CD14-positive monocyte (primary cell): Measurements from ENCODE around the gene BPIFB1. TPM values are rescaled to one million over a fixed set of nuclear protein-coding genes. Genes with fewer than 3 reads are reported as not detected.

ENCODE experiments used
- DNase-seq, 3 donors: peaks; one replicate each; pipeline ENCODE4 v3.0.0-alpha.2; 2011 to 2022
- H2AFZ ChIP-seq: 2 replicates; pipeline ENCODE4 v1.6.0; 2012; ENCODE audit warnings: mild to moderate bottlenecking, low read depth, low read length, inconsistent platforms; ENCODE audit not compliant: insufficient read depth, poor library complexity, severe bottlenecking
- H3K27ac ChIP-seq, 2 donors: 1 replicate in 1 of 2; 2 replicates in 1 of 2; pipeline ENCODE4 v1.5.1; 2012 to 2013; ENCODE audit warnings: low read length in 2 of 2, control low read depth in 1 of 2, inconsistent platforms in 1 of 2, low read depth in 1 of 2, mild to moderate bottlenecking in 1 of 2
- H3K27me3 ChIP-seq, 2 donors: one replicate each; pipeline versions ENCODE4 v1.6.0 to v1.6.1; 2011 to 2013; ENCODE audit warnings: low read length in 2 of 2; ENCODE audit not compliant: control insufficient read depth in 2 of 2, insufficient read depth in 2 of 2
- H3K36me3 ChIP-seq, 2 donors: replicated peaks in 1 of 2; 1 replicate in 1 of 2; 2 replicates in 1 of 2; pipeline versions ENCODE4 v1.5.1 to v1.6.1; 2012 to 2013; ENCODE audit warnings: low read length in 2 of 2, control low read depth in 1 of 2, inconsistent platforms in 1 of 2, mild to moderate bottlenecking in 1 of 2; ENCODE audit not compliant: insufficient read depth in 2 of 2, control insufficient read depth in 1 of 2
- H3K4me1 ChIP-seq, 2 donors: 1 replicate in 1 of 2; 2 replicates in 1 of 2; pipeline versions ENCODE4 v1.5.1 to v1.6.1; 2012 to 2013; ENCODE audit warnings: low read length in 2 of 2, control low read depth in 1 of 2, inconsistent platforms in 1 of 2, mild to moderate bottlenecking in 1 of 2, moderate library complexity in 1 of 2; ENCODE audit not compliant: insufficient read depth in 2 of 2, control insufficient read depth in 1 of 2
- H3K4me2 ChIP-seq: replicated peaks from 2 replicates; pipeline ENCODE3; 2012; ENCODE audit warnings: low read length, moderate library complexity, mild to moderate bottlenecking; ENCODE audit not compliant: poor library complexity, severe bottlenecking; ENCODE audit errors: extremely low read depth
- H3K4me3 ChIP-seq, 3 experiments: fragments of 200-600 bp in 1 of 3; sonication (generic) in 1 of 3; replicated peaks in 1 of 3; 1 replicate in 2 of 3; 2 replicates in 1 of 3; pipeline ENCODE4 v1.5.1; 2011 to 2013; ENCODE audit warnings: low read length in 3 of 3, mild to moderate bottlenecking in 3 of 3, control low read depth in 2 of 3, low read depth in 2 of 3, inconsistent platforms in 1 of 3, moderate library complexity in 1 of 3
- H3K79me2 ChIP-seq: 2 replicates; pipeline ENCODE4 v1.6.0; 2012; ENCODE audit warnings: mild to moderate bottlenecking, control low read depth, inconsistent platforms, low read length, moderate library complexity; ENCODE audit not compliant: insufficient read depth
- H3K9ac ChIP-seq: 2 replicates; pipeline ENCODE4 v1.6.0; 2017; ENCODE audit warnings: low read length, mild to moderate bottlenecking; ENCODE audit not compliant: insufficient read depth, poor library complexity, severe bottlenecking
- H3K9me3 ChIP-seq, 2 donors: replicated peaks in 1 of 2; 1 replicate in 1 of 2; 2 replicates in 1 of 2; pipeline versions ENCODE4 v1.5.1 to v1.6.1; 2012 to 2013; ENCODE audit warnings: low read length in 2 of 2, control low read depth in 1 of 2; ENCODE audit not compliant: control insufficient read depth in 1 of 2, insufficient read depth in 1 of 2
- H4K20me1 ChIP-seq: 2 replicates; pipeline ENCODE4 v1.6.0; 2012; ENCODE audit warnings: mild to moderate bottlenecking, low read length, control low read depth, moderate library complexity; ENCODE audit not compliant: insufficient read depth
- H3K27ac Mint-ChIP-seq, 7 donors: one replicate each; pipeline ENCODE4 v1.8.0; 2020; ENCODE audit warnings: mild to moderate bottlenecking in 7 of 7, mixed read lengths in 7 of 7, moderate library complexity in 6 of 7, inconsistent platforms in 2 of 7
- H3K27me3 Mint-ChIP-seq, 3 donors: one replicate each; pipeline ENCODE4 v1.8.0; 2021 to 2022; ENCODE audit warnings: low read depth in 3 of 3, mild to moderate bottlenecking in 3 of 3, mixed read lengths in 3 of 3, moderate library complexity in 3 of 3, inconsistent platforms in 1 of 3
- H3K36me3 Mint-ChIP-seq, 2 donors: one replicate each; pipeline ENCODE4 v1.8.0; 2020; ENCODE audit warnings: mixed read lengths in 2 of 2, inconsistent platforms in 1 of 2, mild to moderate bottlenecking in 1 of 2
- H3K4me1 Mint-ChIP-seq: one replicate; pipeline ENCODE4 v1.8.0; 2020; ENCODE audit warnings: mild to moderate bottlenecking, mixed read lengths
- H3K4me3 Mint-ChIP-seq, 2 donors: one replicate each; pipeline ENCODE4 v1.8.0; 2020; ENCODE audit warnings: mild to moderate bottlenecking in 2 of 2, mixed read lengths in 2 of 2, moderate library complexity in 1 of 2
- H3K9me3 Mint-ChIP-seq, 7 donors: one replicate each; pipeline ENCODE4 v1.8.0; 2020 to 2022; ENCODE audit warnings: mixed read lengths in 7 of 7, mild to moderate bottlenecking in 6 of 7, moderate library complexity in 6 of 7, inconsistent platforms in 2 of 7
- CTCF ChIP-seq: fragments of 200-600 bp; IDR thresholded peaks from one replicate; pipeline ENCODE4 v1.8.0; 2022; ENCODE audit warnings: antibody characterized with exemption, mild to moderate bottlenecking
- WGBS: methylation state at CpG from one replicate; pipeline ENCODE4 v1.1.5; 2013; ENCODE audit warnings: missing lambda C conversion rate; ENCODE audit not compliant: insufficient coverage; 5-methylcytosine and 5-hydroxymethylcytosine counted together
- intact Hi-C, 2 donors: fragments of 100-400 bp; cut with micrococcal nuclease; formaldehyde crosslinking; loops; one replicate each; pipeline versions ENCODE4 v1.15.0 to v1.15.1; 2023
- polyA plus RNA-seq, 3 donors: library from polyadenylated mRNA; depleted of rRNA in 1 of 3; unstranded in 2 of 3; stranded (reverse) in 1 of 3; fragments of 300-500 nt in 2 of 3; fragments of >200 nt in 1 of 3; fragmentation: Illumina TruSeq in 2 of 3; gene quantifications; 1 replicate in 2 of 3; 2 replicates in 1 of 3; pipeline ENCODE4 v1.2.3, GENCODE V29; 2012 to 2021

BPIFB1 gene
- polyA plus RNA-seq, 3 donors: not detected

GRCh38 chr20:33311011-33311410 is 28.0 kb downstream of the BPIFB1 start:
- 84% methylated on average over 5 of the region's 8 CpGs for WGBS
- intact Hi-C loops: no loop called here
- peak overlapping the region in 1 of 7 donors; percentile 52 for H3K27ac Mint-ChIP-seq

GRCh38 chr20:33311996-33312395 is 29.0 kb downstream of the BPIFB1 start:
- Histone ChIP-seq H2AFZ (no peak overlapping the region), H3K4me2 (no peak overlapping the region), H4K20me1 (no peaks in the 10 kb centered on the region), H3K36me3 (no peaks in the 10 kb centered on the region), H3K79me2 (no peaks in the 10 kb centered on the region), H3K4me3 (no peak overlapping the region), H3K27ac (no peak overlapping the region), H3K27me3 (no peaks in the 10 kb centered on the region), H3K4me1 (no peaks in the 10 kb centered on the region), H3K9ac (no peak overlapping the region), H3K9me3 (no peaks in the 10 kb centered on the region)
- DNase-seq: no peak
- TF ChIP-seq CTCF: no peak
- Mint-ChIP-seq H3K27ac (no peak overlapping the region), H3K4me1 (no peaks in the 10 kb centered on the region), H3K27me3 (peaks cover 0 to 2% (median 1%) of the 10 kb centered on the region in 3 donors), H3K36me3 (no peaks in the 10 kb centered on the region), H3K9me3 (peaks cover 0 to 6% (median 0%) of the 10 kb centered on the region in 7 donors), H3K4me3 (no peak overlapping the region)
- 100% methylated on average over 1 of the region's 4 CpGs for WGBS
- intact Hi-C loops: no loop called here

More at GRCh38 chr20:33311011-33311410, 28.0 kb downstream of the BPIFB1 start:
- Mint-ChIP-seq H3K36me3 (no peaks in the 10 kb centered on the region), H3K4me1 (no peaks in the 10 kb centered on the region), H3K4me3 (no peak overlapping the region), H3K27me3 (peaks cover 0 to 2% (median 1%) of the 10 kb centered on the region in 3 donors), H3K9me3 (peaks cover 0 to 6% (median 0%) of the 10 kb centered on the region in 7 donors)
- Histone ChIP-seq H3K27me3 (no peaks in the 10 kb centered on the region), H3K4me3 (no peak overlapping the region), H2AFZ (no peak overlapping the region), H3K9ac (no peak overlapping the region), H3K36me3 (no peaks in the 10 kb centered on the region), H3K4me2 (no peak overlapping the region), H4K20me1 (no peaks in the 10 kb centered on the region), H3K27ac (no peak overlapping the region), H3K79me2 (no peaks in the 10 kb centered on the region), H3K4me1 (no peaks in the 10 kb centered on the region), H3K9me3 (no peaks in the 10 kb centered on the region)
- TF ChIP-seq CTCF: no peak
- DNase-seq: no peak
